Vagina (tissue), 2 donors: Measurements from ENCODE around the gene CREG1. TPM values are rescaled to one million over a fixed set of nuclear protein-coding genes. Genes with fewer than 3 reads are reported as not detected.

Experiments used
- DNase-seq, 2 donors: peaks; one replicate each; pipeline ENCODE4 v3.0.0-alpha.2; 2017; ENCODE audit errors: extremely low spot score in 2 of 2
- H3K27ac ChIP-seq: fragments of 200-600 bp; sonication (generic); one replicate; pipeline ENCODE4 v1.5.1; 2019
- H3K27me3 ChIP-seq: fragments of 200-600 bp; sonication (generic); one replicate; pipeline ENCODE4 v1.5.1; 2019
- H3K36me3 ChIP-seq, 2 donors: fragments of 200-600 bp; sonication (generic); one replicate each; pipeline ENCODE4 v1.5.1; 2017 to 2019
- H3K4me1 ChIP-seq: fragments of 200-600 bp; sonication (generic); one replicate; pipeline ENCODE4 v1.5.1; 2019
- H3K4me3 ChIP-seq, 2 donors: fragments of 200-600 bp; sonication (generic); 1 replicate in 1 of 2; 2 replicates in 1 of 2; pipeline ENCODE4 v1.5.1; 2016 to 2019
- H3K9me3 ChIP-seq: fragments of 200-600 bp; sonication (generic); one replicate; pipeline ENCODE4 v1.5.1; 2019
- CTCF ChIP-seq, 3 experiments: fragments of 450-650 bp in 2 of 3; fragments of 200-600 bp in 1 of 3; sonication (generic) in 1 of 3; IDR thresholded peaks; one replicate each; pipeline ENCODE4 v1.5.1; 2017 to 2019; ENCODE audit warnings: antibody characterized with exemption in 3 of 3, mild to moderate bottlenecking in 2 of 3, moderate library complexity in 2 of 3
- POLR2A ChIP-seq, 2 donors: fragments of 450-650 bp; IDR thresholded peaks; one replicate each; pipeline ENCODE4 v1.6.1; 2017; ENCODE audit warnings: antibody characterized with exemption in 2 of 2, mild to moderate bottlenecking in 2 of 2, moderate library complexity in 2 of 2
- POLR2AphosphoS5 ChIP-seq, 2 donors: sonication (generic); formaldehyde crosslinking; IDR thresholded peaks; one replicate each; pipeline ENCODE4 v1.9.0; 2017; ENCODE audit warnings: antibody characterized with exemption in 2 of 2, mild to moderate bottlenecking in 2 of 2, low read depth in 1 of 2; ENCODE audit not compliant: insufficient read depth in 1 of 2
- intact Hi-C: fragments of 100-400 bp; cut with DNase I; formaldehyde crosslinking; loops from one replicate; pipeline ENCODE4 v1.15.1; 2023
- total RNA-seq: library from RNA; depleted of rRNA; stranded (reverse); fragments of >200 nt; gene quantifications from one replicate; pipeline ENCODE4 v1.2.3, GENCODE V29; 2016

The CREG1 gene
- total RNA-seq, 1 donor from 2014 or later, result 152 TPM

GRCh38 chr1:167582722-167583121 lies 29.2 kb upstream of the CREG1 start:
- H3K36me3 ChIP-seq, result no peaks in the 10 kb centered on the region
- intact Hi-C loops, result no loop called here
- TF ChIP-seq CTCF (IDR thresholded peaks at IDR 0.05) (no peak), POLR2A (IDR thresholded peaks at IDR 0.05) (no peak), POLR2AphosphoS5 (IDR thresholded peaks at IDR 0.05; ENCODE audit: insufficient read depth in 1 of 2, low read depth in 1 of 2) (no peak)
- H3K27me3 ChIP-seq, result no peaks in the 10 kb centered on the region
- H3K4me1 ChIP-seq, result no peaks in the 10 kb centered on the region
- H3K27ac ChIP-seq, result no peak overlapping the region
- no peaks in the 10 kb centered on the region for H3K9me3 ChIP-seq
- no peak for DNase-seq
- no peak overlapping the region for H3K4me3 ChIP-seq

GRCh38 chr1:167582064-167582463 lies 28.5 kb upstream of the CREG1 start:
- DNase-seq, result no peak
- Histone ChIP-seq H3K27me3 (no peaks in the 10 kb centered on the region), H3K4me3 (no peak overlapping the region), H3K36me3 (no peaks in the 10 kb centered on the region), H3K27ac (no peak overlapping the region), H3K4me1 (no peaks in the 10 kb centered on the region), H3K9me3 (no peaks in the 10 kb centered on the region)
- TF ChIP-seq POLR2AphosphoS5 (IDR thresholded peaks at IDR 0.05; ENCODE audit: insufficient read depth in 1 of 2, low read depth in 1 of 2) (no peak), CTCF (IDR thresholded peaks at IDR 0.05) (no peak), POLR2A (IDR thresholded peaks at IDR 0.05) (no peak)
- intact Hi-C loops, result no loop called here

- intact Hi-C loops, result no loop called here
- H3K4me1 ChIP-seq, result no peaks in the 10 kb centered on the region
- H3K27me3 ChIP-seq, result no peaks in the 10 kb centered on the region
- no peak overlapping the region for H3K4me3 ChIP-seq
- H3K9me3 ChIP-seq, result no peaks in the 10 kb centered on the region
- no peak for DNase-seq
- H3K27ac ChIP-seq, result no peak overlapping the region
- H3K36me3 ChIP-seq, result no peaks in the 10 kb centered on the region
- TF ChIP-seq CTCF (IDR thresholded peaks at IDR 0.05), result no peak
- TF ChIP-seq POLR2A (IDR thresholded peaks at IDR 0.05), result no peak
- TF ChIP-seq POLR2AphosphoS5 (IDR thresholded peaks at IDR 0.05; ENCODE audit: insufficient read depth in 1 of 2, low read depth in 1 of 2), result no peak
Measured at GRCh38 chr1:167579986-167580385, 26.4 kb upstream of the CREG1 start.

- DNase-seq, result no peak
- intact Hi-C loops, result no loop called here
- Histone ChIP-seq H3K27me3 (no peaks in the 10 kb centered on the region), H3K4me1 (no peaks in the 10 kb centered on the region), H3K4me3 (no peak overlapping the region), H3K9me3 (no peaks in the 10 kb centered on the region), H3K27ac (no peak overlapping the region), H3K36me3 (no peaks in the 10 kb centered on the region)
- TF ChIP-seq CTCF (IDR thresholded peaks at IDR 0.05) (no peak), POLR2A (IDR thresholded peaks at IDR 0.05) (no peak), POLR2AphosphoS5 (IDR thresholded peaks at IDR 0.05; ENCODE audit: insufficient read depth in 1 of 2, low read depth in 1 of 2) (no peak)
Measured at GRCh38 chr1:167578939-167579521, 25.5 kb upstream of the CREG1 start.

GRCh38 chr1:167575649-167576048 lies 22.1 kb upstream of the CREG1 start:
- DNase-seq, result no peak
- intact Hi-C loops, result no loop called here
- H3K27me3 ChIP-seq, result no peaks in the 10 kb centered on the region

More at GRCh38 chr1:167575649-167576048, 22.1 kb upstream of the CREG1 start:
- no peak overlapping the region for H3K27ac ChIP-seq
- TF ChIP-seq CTCF (IDR thresholded peaks at IDR 0.05) (no peak), POLR2AphosphoS5 (IDR thresholded peaks at IDR 0.05; ENCODE audit: insufficient read depth in 1 of 2, low read depth in 1 of 2) (no peak), POLR2A (IDR thresholded peaks at IDR 0.05) (no peak)
- no peaks in the 10 kb centered on the region for H3K9me3 ChIP-seq
- no peaks in the 10 kb centered on the region for H3K4me1 ChIP-seq
- no peaks in the 10 kb centered on the region for H3K36me3 ChIP-seq
- H3K4me3 ChIP-seq, result no peak overlapping the region
